HG03280 (cell line): ENCODE data around the gene AMDHD2.

ENCODE experiments used
- ATAC-seq: cut with Tn5 transposase; IDR thresholded peaks from one replicate; pipeline ENCODE4 v1.9.1; 2021; ENCODE audit warnings: mild to moderate bottlenecking, moderate library complexity; ENCODE audit not compliant: unreplicated experiment

The AMDHD2 gene

DNA sequence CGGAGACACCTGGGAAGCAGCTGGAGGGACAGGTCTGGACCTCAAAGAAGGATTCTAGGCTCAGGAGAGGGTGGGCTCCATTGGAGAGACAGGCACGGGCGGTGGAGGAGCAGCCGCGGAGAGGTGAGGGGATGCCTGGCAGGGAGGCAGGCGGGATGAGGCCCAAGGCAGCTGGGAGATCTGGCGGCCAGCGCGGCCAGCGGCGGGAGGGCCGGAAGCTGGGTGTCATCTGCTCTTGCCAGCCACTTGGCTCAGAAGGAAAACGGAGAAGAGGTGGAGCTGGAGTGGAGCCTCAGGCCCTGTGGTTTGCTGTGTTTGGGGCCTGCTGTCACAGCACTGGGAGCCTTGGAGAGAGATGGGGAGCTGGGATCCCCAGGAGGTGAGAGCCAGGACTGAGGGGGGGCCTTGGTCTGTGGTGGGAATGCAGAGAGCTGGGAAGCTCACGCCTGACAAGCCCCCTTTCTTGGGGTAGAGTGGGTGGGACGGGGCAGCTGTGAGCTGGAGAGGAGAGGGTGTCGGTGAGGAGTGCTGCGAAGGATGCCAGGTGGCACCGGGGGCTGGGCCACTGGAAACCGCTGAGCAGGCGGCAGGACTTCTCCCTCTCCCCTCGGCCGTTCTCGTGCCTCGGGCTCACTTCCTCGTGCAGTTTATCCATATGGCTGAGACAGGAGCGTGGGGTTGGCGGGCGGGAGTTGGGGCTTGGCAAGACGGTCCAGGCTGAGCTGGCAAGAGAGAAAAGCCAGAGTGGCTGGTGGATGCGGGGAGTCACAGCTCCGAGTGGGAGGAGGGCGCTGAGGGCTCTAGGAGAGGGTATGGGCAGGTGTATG is 37.2 kb upstream of the AMDHD2 start:
- ATAC-seq: no peak

- no peak for ATAC-seq
These were observed 36.0 kb upstream of the AMDHD2 start for GRCh38 chr16:2483939-2484897.

- ATAC-seq: no peak
These were observed 35.2 kb upstream of the AMDHD2 start for GRCh38 chr16:2484898-2485508.

- no peak for ATAC-seq
These were observed 34.2 kb upstream of the AMDHD2 start for GRCh38 chr16:2485811-2486507.

DNA sequence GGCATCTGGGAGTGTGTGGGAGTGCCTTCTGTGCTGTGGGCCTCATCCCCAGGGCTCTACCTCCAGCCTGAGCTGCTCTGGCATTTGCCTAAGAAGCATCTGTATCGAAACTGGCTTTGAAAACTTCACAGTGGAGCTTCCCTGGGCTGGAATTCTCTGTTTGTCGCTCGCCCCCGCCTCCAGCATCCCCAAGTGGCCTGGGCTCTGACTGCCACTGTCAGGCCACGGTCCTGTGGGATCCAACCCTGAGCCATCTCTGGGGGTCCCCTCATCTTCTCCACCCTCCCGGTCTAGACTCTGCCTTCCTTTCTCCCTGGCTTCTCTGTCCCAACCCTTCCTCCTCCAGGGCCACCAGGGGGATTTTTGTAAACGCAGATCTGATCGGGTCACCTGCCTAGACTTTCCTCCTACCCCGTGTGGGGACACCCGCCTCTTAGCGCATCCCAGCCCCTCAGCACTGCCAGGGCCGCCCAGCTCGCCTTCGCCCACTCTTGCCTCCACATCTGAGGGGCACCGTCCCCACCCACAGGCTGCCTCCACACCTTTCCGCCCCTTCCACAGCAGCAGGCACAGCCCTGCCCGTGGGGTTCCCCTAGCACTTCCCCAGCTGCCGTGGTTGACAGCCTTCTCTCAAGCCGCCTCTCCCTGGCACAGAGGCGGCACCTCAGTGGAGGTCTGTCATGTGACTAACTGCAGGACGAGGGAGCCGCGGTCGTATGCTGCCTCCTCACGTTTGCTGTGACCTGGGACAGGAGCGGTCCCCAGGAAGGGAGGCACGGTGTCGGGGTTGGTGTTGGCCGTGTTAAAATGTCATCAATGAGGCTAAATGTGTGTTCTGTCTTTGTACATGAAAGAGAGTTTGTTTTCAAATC is 33.3 kb upstream of the AMDHD2 start:
- no peak for ATAC-seq

DNA sequence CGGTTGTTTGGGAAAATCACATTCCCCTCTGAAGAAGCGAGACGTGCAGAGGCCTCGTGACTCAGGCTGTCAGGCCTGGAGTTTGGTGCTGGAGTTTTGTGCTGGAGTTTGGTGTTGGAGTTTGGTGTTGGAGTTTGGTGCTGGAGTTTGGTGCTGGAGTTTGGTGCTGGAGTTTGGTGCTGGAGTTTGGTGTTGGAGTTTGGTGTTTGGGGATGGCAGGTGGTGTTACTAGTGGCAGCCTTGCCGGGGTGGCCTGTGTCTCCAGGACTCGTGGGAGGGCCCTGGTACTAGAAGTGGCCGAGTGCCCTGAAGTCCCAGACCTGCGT is 32.7 kb upstream of the AMDHD2 start:
- no peak for ATAC-seq

DNA sequence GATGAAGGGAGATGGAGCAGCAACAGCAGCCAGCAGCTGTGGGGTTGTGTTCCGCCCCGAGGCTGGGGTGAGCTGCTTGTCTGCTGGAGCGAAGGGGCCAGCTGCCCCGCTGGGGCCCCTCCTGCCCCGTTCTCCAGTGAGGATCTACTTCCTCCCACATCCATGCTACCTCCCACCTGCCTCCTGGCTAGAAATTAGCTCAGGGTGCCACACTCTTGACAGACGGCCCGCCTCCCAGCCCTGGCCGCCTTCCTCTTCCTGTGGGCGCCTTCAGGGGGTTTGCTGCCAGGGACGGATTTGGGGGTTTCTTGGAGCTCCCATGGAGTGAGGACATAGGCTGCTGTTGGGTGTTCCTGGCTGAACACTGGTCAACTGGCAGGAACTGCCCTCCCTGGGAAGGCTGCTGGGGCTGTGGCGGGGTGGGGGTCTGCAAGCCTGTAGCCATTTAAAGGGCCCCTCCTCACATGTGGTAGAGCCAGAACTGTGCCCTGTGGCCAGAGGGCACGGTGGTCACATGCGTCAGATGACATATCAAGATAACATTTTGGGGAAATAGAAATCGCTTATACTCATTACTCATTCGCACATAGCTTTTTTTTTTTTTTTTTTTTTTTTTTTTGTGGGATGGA is 32.2 kb upstream of the AMDHD2 start:
- no peak for ATAC-seq

- no peak for ATAC-seq
These were observed 30.6 kb upstream of the AMDHD2 start for GRCh38 chr16:2489581-2489980.

- ATAC-seq: no peak
These were observed 29.7 kb upstream of the AMDHD2 start for GRCh38 chr16:2490190-2491105.

DNA sequence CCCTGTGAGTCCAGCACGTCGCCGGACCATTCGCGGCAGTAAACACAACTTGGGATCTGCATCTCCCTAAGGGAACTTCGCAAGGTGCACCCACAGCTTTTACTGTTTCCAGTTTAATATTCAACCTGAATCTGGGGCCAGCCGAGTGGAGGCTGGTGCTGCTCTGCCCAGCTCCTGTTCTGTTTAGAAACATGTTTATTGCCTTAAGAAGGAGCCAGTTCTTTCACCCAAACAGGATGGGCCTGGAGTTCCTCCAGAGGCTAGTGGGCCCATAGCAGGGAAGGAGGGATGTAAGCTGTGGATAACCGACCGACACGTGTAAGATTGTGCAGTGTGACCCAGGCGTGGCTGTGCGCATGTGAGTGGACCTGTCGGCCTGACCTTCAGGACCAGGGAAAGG is 27.9 kb upstream of the AMDHD2 start:
- ATAC-seq: no peak

GRCh38 chr16:2493605-2494004 is 26.6 kb upstream of the AMDHD2 start:
- ATAC-seq: no peak

GRCh38 chr16:2494616-2495015 is 25.6 kb upstream of the AMDHD2 start:
- no peak for ATAC-seq

- no peak for ATAC-seq
These were observed 25.1 kb upstream of the AMDHD2 start for GRCh38 chr16:2495041-2495440.

DNA sequence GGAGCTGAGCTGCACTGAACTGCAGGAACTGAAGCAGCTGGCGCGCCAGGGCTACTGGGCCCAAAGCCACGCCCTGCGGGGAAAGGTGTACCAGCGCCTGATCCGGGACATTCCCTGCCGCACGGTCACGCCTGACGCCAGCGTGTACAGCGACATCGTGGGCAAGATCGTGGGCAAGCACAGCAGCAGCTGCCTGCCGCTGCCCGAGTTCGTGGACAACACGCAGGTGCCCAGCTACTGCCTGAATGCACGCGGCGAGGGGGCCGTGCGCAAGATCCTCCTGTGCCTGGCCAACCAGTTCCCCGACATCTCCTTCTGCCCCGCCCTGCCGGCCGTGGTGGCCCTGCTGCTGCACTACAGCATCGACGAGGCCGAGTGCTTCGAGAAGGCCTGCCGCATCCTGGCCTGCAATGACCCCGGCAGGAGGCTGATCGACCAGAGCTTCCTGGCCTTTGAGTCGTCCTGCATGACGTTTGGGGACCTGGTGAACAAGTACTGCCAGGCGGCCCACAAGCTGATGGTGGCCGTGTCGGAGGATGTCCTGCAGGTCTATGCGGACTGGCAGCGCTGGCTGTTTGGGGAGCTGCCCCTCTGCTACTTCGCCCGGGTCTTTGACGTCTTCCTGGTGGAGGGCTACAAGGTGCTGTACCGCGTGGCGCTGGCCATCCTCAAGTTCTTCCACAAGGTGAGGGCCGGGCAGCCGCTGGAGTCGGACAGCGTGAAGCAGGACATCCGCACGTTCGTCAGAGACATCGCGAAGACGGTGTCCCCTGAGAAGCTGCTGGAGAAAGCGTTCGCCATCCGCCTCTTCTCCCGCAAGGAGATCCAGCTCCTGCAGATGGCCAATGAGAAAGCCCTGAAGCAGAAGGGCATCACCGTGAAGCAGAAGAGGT is 23.7 kb upstream of the AMDHD2 start:
- no peak for ATAC-seq

DNA sequence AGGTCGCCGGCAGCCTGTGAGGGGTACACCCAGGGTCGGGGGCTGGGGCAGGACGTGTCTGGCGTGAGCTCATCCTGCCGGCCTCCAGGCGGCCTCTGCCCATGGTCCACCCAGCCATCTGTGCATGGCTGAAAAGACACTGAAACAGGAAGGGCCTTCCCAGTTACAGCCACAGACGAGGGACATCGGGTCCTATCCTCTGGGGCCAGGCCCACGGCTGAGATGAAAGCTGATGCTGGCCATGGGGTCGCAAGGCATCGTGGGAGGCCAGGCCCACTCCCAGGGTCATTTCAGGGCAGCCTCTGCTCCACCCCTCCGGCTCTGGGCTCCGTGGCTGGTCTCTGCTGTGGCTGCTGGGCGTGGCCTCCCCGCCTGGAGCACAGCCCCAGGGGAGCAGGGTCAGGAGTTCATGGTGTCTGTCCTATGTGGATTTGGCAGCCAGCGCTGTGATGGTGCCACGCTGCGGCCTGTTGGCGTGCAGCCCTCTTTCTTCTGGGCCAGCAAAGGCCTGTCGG is 23.0 kb upstream of the AMDHD2 start:
- no peak for ATAC-seq

DNA sequence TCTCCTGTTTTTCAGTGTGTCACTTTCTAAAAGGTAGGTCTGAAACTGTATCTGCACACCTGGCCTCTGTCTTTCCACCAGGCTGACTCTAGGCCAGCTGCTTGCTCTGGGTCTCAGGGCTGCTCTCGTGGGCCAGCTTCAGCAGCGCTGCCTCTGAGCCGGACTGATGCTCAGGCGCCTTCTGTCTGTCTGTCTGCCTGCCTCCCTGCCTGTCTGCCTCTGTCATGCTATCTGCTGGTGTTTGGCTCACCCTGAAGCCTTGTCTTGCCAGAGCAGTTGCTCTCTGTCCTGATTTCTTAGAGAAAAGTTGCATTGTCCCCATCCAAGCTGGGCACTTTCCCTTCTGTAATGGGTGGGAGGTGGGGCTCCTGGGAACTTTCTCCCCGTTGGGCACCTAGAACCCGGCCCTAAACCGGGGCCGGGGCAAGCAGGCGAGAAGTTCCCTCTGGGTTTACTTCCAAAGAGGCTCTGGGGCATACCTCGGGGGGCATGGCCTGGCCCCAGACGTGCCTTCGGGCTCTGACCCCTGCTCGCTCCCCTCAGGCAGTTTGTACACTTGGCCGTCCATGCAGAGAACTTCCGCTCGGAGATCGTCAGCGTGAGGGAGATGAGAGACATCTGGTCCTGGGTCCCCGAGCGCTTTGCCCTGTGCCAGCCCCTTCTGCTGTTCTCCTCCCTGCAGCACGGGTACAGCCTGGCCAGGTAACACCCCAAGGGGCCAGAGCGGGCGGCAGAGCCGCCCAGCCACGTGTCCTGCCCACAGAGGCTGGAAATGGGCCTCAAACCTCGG is 22.3 kb upstream of the AMDHD2 start:
- ATAC-seq: no peak
